Cerebellar cortex (tissue), 1 donor: ENCODE results near the gene EHMT1.
A peak's percentile ranks its signal among the peaks of the same experiment; 100 is the strongest.

Experiments used
- DNase-seq: peaks from one replicate; pipeline ENCODE4 v3.0.0-alpha.2; 2015; ENCODE audit warnings: low spot score

EHMT1 gene

GRCh38 chr9:137647096-137647714, 28.4 kb downstream of the EHMT1 start:
- no peak for DNase-seq

- no peak for DNase-seq
Measured at GRCh38 chr9:137648396-137648795, 29.6 kb downstream of the EHMT1 start.

DNA sequence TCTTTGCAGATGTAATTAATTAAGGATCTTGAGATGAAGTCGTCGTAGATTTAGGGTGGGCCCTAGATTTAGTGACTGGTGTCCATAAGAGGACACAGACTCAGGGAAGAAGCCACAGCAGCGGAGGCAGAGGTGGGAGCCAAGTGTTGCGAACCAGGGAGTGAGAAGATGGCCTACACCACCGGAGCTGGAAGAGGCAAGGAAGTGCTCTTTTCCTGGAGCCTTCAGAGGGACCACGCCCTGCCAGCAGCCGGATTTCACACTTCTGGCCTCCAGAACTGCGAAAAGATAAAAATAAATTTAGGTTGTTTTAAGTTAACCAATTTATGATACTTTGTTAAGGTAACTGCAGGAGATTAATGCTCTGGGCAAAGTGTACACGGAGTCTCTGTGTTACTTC, 30.7 kb downstream of the EHMT1 start:
- DNase-seq, result no peak

- no peak for DNase-seq
Measured at GRCh38 chr9:137650259-137650658, 31.5 kb downstream of the EHMT1 start.

- DNase-seq, result no peak
Measured at GRCh38 chr9:137650779-137651178, 32.0 kb downstream of the EHMT1 start.

DNA sequence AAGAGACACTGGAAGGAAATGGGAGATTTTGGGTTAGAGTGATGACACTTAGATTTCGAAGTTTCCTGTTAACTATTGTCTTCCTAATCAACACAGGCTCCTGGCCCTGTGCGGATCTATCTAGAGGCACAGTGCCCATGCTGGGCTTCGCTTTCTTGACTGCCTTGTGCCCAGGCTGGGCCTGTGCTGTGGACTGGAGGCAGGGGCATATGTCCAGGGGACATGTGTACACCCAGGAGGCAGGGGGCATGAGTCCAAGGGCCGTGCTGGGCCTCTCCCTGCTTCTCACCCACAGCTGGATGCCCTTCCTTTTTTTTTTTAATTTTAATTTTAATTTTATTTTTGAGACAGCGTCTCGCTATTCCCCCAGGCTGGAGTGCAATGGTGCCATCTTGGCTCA, 37.6 kb downstream of the EHMT1 start:
- no peak for DNase-seq

DNA sequence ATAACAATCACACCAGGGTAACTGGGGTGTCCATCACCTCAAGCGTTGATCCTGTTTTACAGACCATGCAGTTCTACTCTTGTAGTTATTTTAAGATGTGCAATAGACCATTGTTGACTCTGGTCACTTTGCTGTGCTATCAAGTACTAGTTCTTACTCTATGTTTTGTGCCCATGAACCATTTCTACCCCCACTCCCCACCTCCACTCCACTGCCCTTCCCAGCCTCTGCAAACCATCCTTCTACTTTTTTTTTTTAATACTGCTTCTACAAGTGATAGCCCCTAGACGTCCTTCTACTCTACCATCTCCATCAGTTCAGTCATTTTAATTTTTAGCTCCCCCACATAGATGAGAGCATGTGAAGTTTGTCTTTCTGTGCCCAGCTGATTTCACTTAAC, 38.8 kb downstream of the EHMT1 start:
- DNase-seq, result no peak

GRCh38 chr9:137658781-137659180, 40.0 kb downstream of the EHMT1 start:
- no peak for DNase-seq

DNA sequence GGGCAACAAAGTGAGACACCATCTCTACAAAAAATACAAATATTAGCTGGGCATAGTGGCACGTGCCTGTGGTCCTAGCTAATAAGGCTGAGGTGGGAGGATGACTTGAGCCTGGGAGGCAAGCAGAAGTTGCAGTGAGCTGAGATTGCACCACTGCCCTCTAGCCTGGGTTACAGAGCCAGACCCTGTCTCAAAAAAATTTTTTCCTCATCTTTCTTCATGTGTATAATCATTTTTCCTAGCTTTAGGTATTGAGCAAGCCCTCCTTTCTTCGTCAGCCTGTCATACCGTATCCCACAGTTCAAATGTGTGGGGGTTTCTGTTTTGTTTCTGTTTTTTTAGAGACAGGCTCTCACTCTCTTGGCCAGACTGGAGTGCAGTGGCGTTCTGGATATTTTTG, 41.3 kb downstream of the EHMT1 start:
- no peak for DNase-seq

DNA sequence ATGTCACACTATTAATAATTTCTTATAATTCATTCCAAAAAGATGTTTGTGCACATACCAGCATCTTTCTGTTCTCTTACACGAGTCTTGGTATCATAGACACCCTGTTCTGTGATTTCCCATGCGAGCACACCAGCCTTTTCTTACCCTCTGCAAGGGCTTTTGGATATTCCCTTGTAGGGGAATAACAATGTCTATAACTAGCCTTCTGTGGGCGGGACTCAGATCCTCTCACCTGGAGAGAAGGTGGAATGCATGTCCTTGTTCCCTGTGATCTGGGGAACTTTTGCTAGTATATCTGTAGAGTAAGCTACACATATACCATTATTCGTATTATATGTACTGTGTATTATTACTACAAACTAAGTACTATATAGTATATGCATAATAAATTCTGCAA, 44.8 kb downstream of the EHMT1 start:
- no peak for DNase-seq

- no peak for DNase-seq
Measured at GRCh38 chr9:137664676-137665075, 45.9 kb downstream of the EHMT1 start.

- DNase-seq, result peak; percentile 16
Measured at GRCh38 chr9:137665226-137665625, 46.4 kb downstream of the EHMT1 start.

- DNase-seq, result peak; percentile 67
Measured at GRCh38 chr9:137665697-137666512, 47.1 kb downstream of the EHMT1 start.

GRCh38 chr9:137666513-137666822, 47.7 kb downstream of the EHMT1 start:
- peak; percentile 20 for DNase-seq

GRCh38 chr9:137666955-137667670, 48.3 kb downstream of the EHMT1 start:
- peak; percentile 48 for DNase-seq

GRCh38 chr9:137668203-137668602, 49.4 kb downstream of the EHMT1 start:
- DNase-seq, result no peak

GRCh38 chr9:137669261-137669672, 50.5 kb downstream of the EHMT1 start:
- DNase-seq, result peak; percentile 31

- DNase-seq, result peak; percentile 64
Measured at GRCh38 chr9:137670391-137671195, 51.8 kb downstream of the EHMT1 start.

DNA sequence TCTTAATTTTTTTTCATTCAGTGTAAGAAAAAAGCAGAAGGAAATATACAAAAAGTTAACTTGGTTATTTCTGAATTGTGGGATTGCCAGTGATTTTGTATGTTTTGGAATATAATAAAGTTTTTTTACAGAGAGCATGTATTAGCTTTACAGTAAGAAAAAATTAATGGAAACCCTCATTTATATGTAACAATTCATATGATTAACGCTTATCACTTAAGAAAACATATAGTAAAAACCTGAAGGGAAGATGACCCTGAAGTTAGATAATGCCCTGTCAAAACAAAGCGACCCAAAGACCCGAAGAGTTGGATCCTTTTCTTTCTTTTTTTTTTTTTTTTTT, 52.4 kb downstream of the EHMT1 start:
- no peak for DNase-seq

DNA sequence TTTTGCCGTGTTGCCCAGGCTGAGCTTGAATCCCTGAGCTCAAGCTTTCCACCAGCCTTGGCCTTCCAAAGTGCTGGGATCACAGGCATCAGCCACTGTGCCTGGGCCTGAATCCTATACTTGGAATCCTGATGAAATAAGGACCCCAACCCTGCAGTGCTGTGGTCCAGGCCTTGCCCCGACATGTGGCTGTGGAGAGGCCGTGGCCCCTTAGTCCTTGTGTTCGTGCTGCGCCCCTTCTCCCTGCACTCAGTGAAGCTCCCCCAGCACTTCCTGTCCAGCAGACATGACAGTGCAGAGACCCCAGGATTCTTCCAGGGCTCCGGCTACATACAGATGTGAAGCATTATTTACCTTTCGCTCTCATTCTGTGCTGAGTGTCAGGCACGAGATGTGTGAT, 52.9 kb downstream of the EHMT1 start:
- DNase-seq, result no peak

GRCh38 chr9:137672907-137673791, 54.3 kb downstream of the EHMT1 start:
- DNase-seq, result peak; percentile 84
